Liver (tissue), 9 donors: ENCODE data around the gene CAPN7. TPM values are rescaled to one million over a fixed set of nuclear protein-coding genes. Genes with fewer than 3 reads are reported as not detected.

ENCODE experiments used
- DNase-seq: peaks from one replicate; pipeline ENCODE4 v3.0.0-alpha.2; 2017; ENCODE audit warnings: low spot score
- H3K27ac ChIP-seq, 2 donors: one replicate each; pipeline ENCODE4 v1.7.0; 2013; ENCODE audit warnings: inconsistent platforms in 2 of 2, low read length in 2 of 2, control low read depth in 1 of 2, low read depth in 1 of 2, mild to moderate bottlenecking in 1 of 2
- H3K27me3 ChIP-seq, 4 donors: one replicate each; pipeline versions ENCODE4 v1.6.1 to v1.7.0; 2013; ENCODE audit warnings: low read length in 3 of 4, inconsistent platforms in 1 of 4, mild to moderate bottlenecking in 1 of 4, moderate library complexity in 1 of 4; ENCODE audit not compliant: control insufficient read depth in 4 of 4, insufficient read depth in 4 of 4
- H3K36me3 ChIP-seq, 4 donors: one replicate each; pipeline versions ENCODE4 v1.6.1 to v1.7.0; 2013; ENCODE audit warnings: low read length in 3 of 4, mild to moderate bottlenecking in 3 of 4, low read depth in 1 of 4, moderate library complexity in 1 of 4; ENCODE audit not compliant: control insufficient read depth in 4 of 4, insufficient read depth in 3 of 4
- H3K4me1 ChIP-seq, 4 donors: one replicate each; pipeline versions ENCODE4 v1.6.1 to v1.7.0; 2013; ENCODE audit warnings: low read length in 3 of 4, mild to moderate bottlenecking in 3 of 4, moderate library complexity in 1 of 4; ENCODE audit not compliant: control insufficient read depth in 4 of 4, insufficient read depth in 4 of 4
- H3K4me3 ChIP-seq, 3 donors: one replicate each; pipeline versions ENCODE4 v1.6.1 to v1.7.0; 2013; ENCODE audit warnings: low read length in 3 of 3, control low read depth in 1 of 3, low read depth in 1 of 3, mild to moderate bottlenecking in 1 of 3
- H3K9ac ChIP-seq, 2 donors: one replicate each; pipeline ENCODE4 v1.7.0; 2013; ENCODE audit warnings: low read length in 2 of 2, mild to moderate bottlenecking in 2 of 2, moderate library complexity in 2 of 2, control low read depth in 1 of 2, low read depth in 1 of 2
- H3K9me3 ChIP-seq, 4 donors: one replicate each; pipeline versions ENCODE4 v1.6.1 to v1.7.0; 2013; ENCODE audit warnings: low read length in 3 of 4; ENCODE audit not compliant: control insufficient read depth in 4 of 4
- ATF3 ChIP-seq: IDR thresholded peaks from 2 replicates; pipeline ENCODE4 v1.6.1; 2016; ENCODE audit warnings: antibody characterized with exemption
- FOXA1 ChIP-seq: IDR thresholded peaks from 2 replicates; pipeline ENCODE4 v1.6.1; 2016; ENCODE audit warnings: antibody characterized with exemption
- FOXA2 ChIP-seq: IDR thresholded peaks from 2 replicates; pipeline ENCODE4 v1.6.1; 2016; ENCODE audit warnings: antibody characterized with exemption
- GABPA ChIP-seq, 2 donors: IDR thresholded peaks in 1 of 2; conservative IDR thresholded peaks in 1 of 2; 2 replicates each; pipeline ENCODE4 v1.6.1; 2016; ENCODE audit warnings: antibody characterized with exemption in 2 of 2, mild to moderate bottlenecking in 1 of 2, moderate library complexity in 1 of 2
- HNF4A ChIP-seq, 2 donors: conservative IDR thresholded peaks; 2 replicates each; pipeline ENCODE4 v1.6.1; 2016; ENCODE audit warnings: antibody characterized with exemption in 2 of 2, mild to moderate bottlenecking in 2 of 2
- HNF4G ChIP-seq: IDR thresholded peaks from 2 replicates; pipeline ENCODE4 v1.6.1; 2016; ENCODE audit warnings: antibody characterized with exemption
- JUND ChIP-seq, 2 donors: IDR thresholded peaks; 2 replicates each; pipeline ENCODE4 v1.6.1; 2016; ENCODE audit warnings: antibody characterized with exemption in 2 of 2
- MAX ChIP-seq: IDR thresholded peaks from 2 replicates; pipeline ENCODE4 v1.6.1; 2016; ENCODE audit warnings: antibody characterized with exemption
- NR2F2 ChIP-seq: IDR thresholded peaks from 2 replicates; pipeline ENCODE4 v1.6.1; 2016; ENCODE audit warnings: antibody characterized with exemption
- RXRA ChIP-seq, 2 donors: IDR thresholded peaks; 2 replicates each; pipeline ENCODE4 v1.6.1; 2017 to 2018; ENCODE audit warnings: antibody characterized with exemption in 2 of 2, mild to moderate bottlenecking in 1 of 2
- SP1 ChIP-seq: IDR thresholded peaks from 2 replicates; pipeline ENCODE4 v1.6.1; 2018; ENCODE audit warnings: antibody characterized with exemption, mild to moderate bottlenecking
- TAF1 ChIP-seq: conservative IDR thresholded peaks from 2 replicates; pipeline ENCODE4 v1.6.1; 2016; ENCODE audit warnings: antibody characterized with exemption, mild to moderate bottlenecking
- YY1 ChIP-seq: IDR thresholded peaks from 2 replicates; pipeline ENCODE4 v1.6.1; 2016; ENCODE audit warnings: antibody characterized with exemption, mild to moderate bottlenecking
- ZBTB33 ChIP-seq: IDR thresholded peaks from 2 replicates; pipeline ENCODE4 v1.6.1; 2016; ENCODE audit warnings: antibody characterized with exemption
- polyA plus RNA-seq, 2 donors: library from polyadenylated mRNA; stranded (reverse) in 1 of 2; unstranded in 1 of 2; fragments of 200-250 nt in 1 of 2; fragments of >200 nt in 1 of 2; fragmentation: Nextera tagmentation in 1 of 2; extraction: Ambion mirVana in 1 of 2; gene quantifications; one replicate each; pipeline versions ENCODE4 v1.2.1 to v1.2.3, GENCODE V29; 2013 to 2015
- total RNA-seq, 2 donors: library from RNA; depleted of rRNA; stranded (reverse); fragments of >200 nt; gene quantifications; one replicate each; pipeline ENCODE4 v1.2.3, GENCODE V29; 2014
- TF ChIP-seq, protein P1 (sequence below): IDR thresholded peaks from 2 replicates; pipeline ENCODE4 v1.6.1; 2016; ENCODE audit warnings: antibody characterized with exemption, mild to moderate bottlenecking
- TF ChIP-seq, protein P2 (sequence below): fragments of 150-350 bp; IDR thresholded peaks from 2 replicates; pipeline ENCODE4 v1.5.1; 2017; ENCODE audit warnings: improper control_type of control experiment, low read depth, low read length; ENCODE audit not compliant: missing input control
- donor health status: healthy.
- donor health status: healthy.
- donor health status: healthy.
- donor health status: healthy.
- donor health status: healthy.

CAPN7 gene
- total and polyA plus RNA-seq, 4 donors = 9.5 to 41.9 (median 17.9) TPM

GRCh38 chr3:15218689-15219088 lies 12.6 kb downstream of the CAPN7 start:
- Histone ChIP-seq H3K36me3 (peaks cover 12 to 60% (median 42%) of the 10 kb centered on the region in 4 donors), H3K4me1 (peaks cover 0 to 4% (median 1%) of the 10 kb centered on the region in 4 donors)
- no peak for DNase-seq

More at GRCh38 chr3:15218689-15219088, 12.6 kb downstream of the CAPN7 start:
- H3K27me3 ChIP-seq = no peaks in the 10 kb centered on the region
- no peak overlapping the region for H3K27ac ChIP-seq
- no peak overlapping the region for H3K9ac ChIP-seq
- TF ChIP-seq HNF4A (conservative IDR thresholded peaks at IDR 0.05) (no peak), NR2F2 (no peak), MAX (no peak), GABPA (IDR thresholded peaks at IDR 0.05 in 1 of 2, conservative IDR thresholded peaks at IDR 0.05 in 1 of 2) (no peak), HNF4G (no peak), RXRA (IDR thresholded peaks at IDR 0.05) (no peak), ZBTB33 (no peak), TAF1 (no peak), ATF3 (no peak), SP1 (no peak), JUND (IDR thresholded peaks at IDR 0.05) (no peak), FOXA2 (no peak), YY1 (no peak), FOXA1 (no peak)
- TF ChIP-seq, protein P1, sequence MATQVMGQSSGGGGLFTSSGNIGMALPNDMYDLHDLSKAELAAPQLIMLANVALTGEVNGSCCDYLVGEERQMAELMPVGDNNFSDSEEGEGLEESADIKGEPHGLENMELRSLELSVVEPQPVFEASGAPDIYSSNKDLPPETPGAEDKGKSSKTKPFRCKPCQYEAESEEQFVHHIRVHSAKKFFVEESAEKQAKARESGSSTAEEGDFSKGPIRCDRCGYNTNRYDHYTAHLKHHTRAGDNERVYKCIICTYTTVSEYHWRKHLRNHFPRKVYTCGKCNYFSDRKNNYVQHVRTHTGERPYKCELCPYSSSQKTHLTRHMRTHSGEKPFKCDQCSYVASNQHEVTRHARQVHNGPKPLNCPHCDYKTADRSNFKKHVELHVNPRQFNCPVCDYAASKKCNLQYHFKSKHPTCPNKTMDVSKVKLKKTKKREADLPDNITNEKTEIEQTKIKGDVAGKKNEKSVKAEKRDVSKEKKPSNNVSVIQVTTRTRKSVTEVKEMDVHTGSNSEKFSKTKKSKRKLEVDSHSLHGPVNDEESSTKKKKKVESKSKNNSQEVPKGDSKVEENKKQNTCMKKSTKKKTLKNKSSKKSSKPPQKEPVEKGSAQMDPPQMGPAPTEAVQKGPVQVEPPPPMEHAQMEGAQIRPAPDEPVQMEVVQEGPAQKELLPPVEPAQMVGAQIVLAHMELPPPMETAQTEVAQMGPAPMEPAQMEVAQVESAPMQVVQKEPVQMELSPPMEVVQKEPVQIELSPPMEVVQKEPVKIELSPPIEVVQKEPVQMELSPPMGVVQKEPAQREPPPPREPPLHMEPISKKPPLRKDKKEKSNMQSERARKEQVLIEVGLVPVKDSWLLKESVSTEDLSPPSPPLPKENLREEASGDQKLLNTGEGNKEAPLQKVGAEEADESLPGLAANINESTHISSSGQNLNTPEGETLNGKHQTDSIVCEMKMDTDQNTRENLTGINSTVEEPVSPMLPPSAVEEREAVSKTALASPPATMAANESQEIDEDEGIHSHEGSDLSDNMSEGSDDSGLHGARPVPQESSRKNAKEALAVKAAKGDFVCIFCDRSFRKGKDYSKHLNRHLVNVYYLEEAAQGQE = no peak
- TF ChIP-seq, protein P2, sequence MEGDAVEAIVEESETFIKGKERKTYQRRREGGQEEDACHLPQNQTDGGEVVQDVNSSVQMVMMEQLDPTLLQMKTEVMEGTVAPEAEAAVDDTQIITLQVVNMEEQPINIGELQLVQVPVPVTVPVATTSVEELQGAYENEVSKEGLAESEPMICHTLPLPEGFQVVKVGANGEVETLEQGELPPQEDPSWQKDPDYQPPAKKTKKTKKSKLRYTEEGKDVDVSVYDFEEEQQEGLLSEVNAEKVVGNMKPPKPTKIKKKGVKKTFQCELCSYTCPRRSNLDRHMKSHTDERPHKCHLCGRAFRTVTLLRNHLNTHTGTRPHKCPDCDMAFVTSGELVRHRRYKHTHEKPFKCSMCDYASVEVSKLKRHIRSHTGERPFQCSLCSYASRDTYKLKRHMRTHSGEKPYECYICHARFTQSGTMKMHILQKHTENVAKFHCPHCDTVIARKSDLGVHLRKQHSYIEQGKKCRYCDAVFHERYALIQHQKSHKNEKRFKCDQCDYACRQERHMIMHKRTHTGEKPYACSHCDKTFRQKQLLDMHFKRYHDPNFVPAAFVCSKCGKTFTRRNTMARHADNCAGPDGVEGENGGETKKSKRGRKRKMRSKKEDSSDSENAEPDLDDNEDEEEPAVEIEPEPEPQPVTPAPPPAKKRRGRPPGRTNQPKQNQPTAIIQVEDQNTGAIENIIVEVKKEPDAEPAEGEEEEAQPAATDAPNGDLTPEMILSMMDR = no peak
- H3K4me3 ChIP-seq = no peak overlapping the region
- no peaks in the 10 kb centered on the region for H3K9me3 ChIP-seq
